ENCODE results near the gene FOXL2NB. TPM values are rescaled to one million over a fixed set of nuclear protein-coding genes. Genes with fewer than 3 reads are reported as not detected.

The FOXL2NB gene
- total RNA-seq, 6 donors from 2014 or later = 0.07 TPM; not detected in 5

- Histone ChIP-seq H3K9me3 (no peaks in the 10 kb centered on the region), H3K36me3 (no peaks in the 10 kb centered on the region), H3K27ac (no peak overlapping the region), H3K27me3 (no peaks in the 10 kb centered on the region), H3K4me1 (no peaks in the 10 kb centered on the region), H3K4me3 (no peak overlapping the region)
- DNase-seq (no peak), ATAC-seq (ENCODE audit: low FRiP score in 2 of 2) (no peak)
- TF ChIP-seq EP300 (IDR thresholded peaks at IDR 0.05) (no peak), CTCF (IDR thresholded peaks at IDR 0.05) (no peak), POLR2AphosphoS5 (IDR thresholded peaks at IDR 0.05) (no peak), POLR2A (IDR thresholded peaks at IDR 0.05) (no peak)
- 45 to 53% methylated on average over 5 of the region's 6 CpGs for WGBS, 2 donors
Observed at GRCh38 chr3:138971766-138972320, 24.8 kb downstream of the FOXL2NB start.

GRCh38 chr3:138972941-138973340, 25.9 kb downstream of the FOXL2NB start:
- Histone ChIP-seq H3K9me3 (no peaks in the 10 kb centered on the region), H3K4me3 (no peak overlapping the region), H3K36me3 (no peaks in the 10 kb centered on the region), H3K27me3 (no peaks in the 10 kb centered on the region), H3K4me1 (no peaks in the 10 kb centered on the region), H3K27ac (no peak overlapping the region)
- 77 to 88% methylated on average over 4 to 5 of the region's 5 CpGs for WGBS, 2 donors
- ATAC-seq (ENCODE audit: low FRiP score in 2 of 2) (no peak), DNase-seq (no peak)
- no peak for TF ChIP-seq EP300 (IDR thresholded peaks at IDR 0.05)
- TF ChIP-seq POLR2A (IDR thresholded peaks at IDR 0.05) = no peak
- no peak for TF ChIP-seq POLR2AphosphoS5 (IDR thresholded peaks at IDR 0.05)
- no peak for TF ChIP-seq CTCF (IDR thresholded peaks at IDR 0.05)

- Histone ChIP-seq H3K36me3 (no peaks in the 10 kb centered on the region), H3K4me1 (no peaks in the 10 kb centered on the region), H3K27ac (no peak overlapping the region), H3K9me3 (no peaks in the 10 kb centered on the region), H3K27me3 (no peaks in the 10 kb centered on the region), H3K4me3 (no peak overlapping the region)
- TF ChIP-seq EP300 (IDR thresholded peaks at IDR 0.05) = no peak
- no peak for TF ChIP-seq POLR2A (IDR thresholded peaks at IDR 0.05)
- no peak for TF ChIP-seq POLR2AphosphoS5 (IDR thresholded peaks at IDR 0.05)
- no peak for TF ChIP-seq CTCF (IDR thresholded peaks at IDR 0.05)
- 62 to 73% methylated on average over 5 of the region's 5 CpGs for WGBS, 2 donors
- no peak for DNase-seq
- ATAC-seq (ENCODE audit: low FRiP score in 2 of 2) = no peak
Observed at GRCh38 chr3:138974462-138974861, 27.4 kb downstream of the FOXL2NB start.

GRCh38 chr3:138975351-138975750, 28.3 kb downstream of the FOXL2NB start:
- Histone ChIP-seq H3K27me3 (no peaks in the 10 kb centered on the region), H3K4me3 (no peak overlapping the region), H3K36me3 (no peaks in the 10 kb centered on the region), H3K27ac (no peak overlapping the region), H3K4me1 (no peaks in the 10 kb centered on the region), H3K9me3 (no peaks in the 10 kb centered on the region)
- DNase-seq (peak in 1 of 2 donors; percentile 65), ATAC-seq (ENCODE audit: low FRiP score in 2 of 2) (no peak)
- TF ChIP-seq POLR2AphosphoS5 (IDR thresholded peaks at IDR 0.05) = no peak
- TF ChIP-seq CTCF (IDR thresholded peaks at IDR 0.05) = no peak
- TF ChIP-seq POLR2A (IDR thresholded peaks at IDR 0.05) = no peak
- TF ChIP-seq EP300 (IDR thresholded peaks at IDR 0.05) = no peak
- 88 to 94% methylated on average over 8 of the region's 8 CpGs for WGBS, 2 donors

- TF ChIP-seq EP300 (IDR thresholded peaks at IDR 0.05) (no peak), POLR2AphosphoS5 (IDR thresholded peaks at IDR 0.05) (no peak), CTCF (IDR thresholded peaks at IDR 0.05) (no peak), POLR2A (IDR thresholded peaks at IDR 0.05) (no peak)
- H3K27me3 ChIP-seq = no peaks in the 10 kb centered on the region
- no peak for ATAC-seq (ENCODE audit: low FRiP score in 2 of 2)
- no peaks in the 10 kb centered on the region for H3K36me3 ChIP-seq
- no peak overlapping the region for H3K27ac ChIP-seq
- DNase-seq = no peak
- H3K9me3 ChIP-seq = no peaks in the 10 kb centered on the region
- H3K4me1 ChIP-seq = no peaks in the 10 kb centered on the region
- H3K4me3 ChIP-seq = no peak overlapping the region
Observed at GRCh38 chr3:138976047-138976446, 29.0 kb downstream of the FOXL2NB start.

Measured in upper lobe of left lung (tissue), 6 donors.